BJ (cell line): ENCODE measurements around the gene BUD23. TPM values are rescaled to one million over a fixed set of nuclear protein-coding genes. Genes with fewer than 3 reads are reported as not detected.
A peak's percentile ranks its signal among the peaks of the same experiment; 100 is the strongest.
"Not testable (repeated sequence)": the region's sequence is repeated elsewhere in the genome, so short reads cannot be mapped to it uniquely, and the experiment has no call there.

Source experiments
- CTCF ChIA-PET: fragments of 350-600 bp; formaldehyde crosslinking; extraction: SDS; loops from one replicate; lab custom pipeline; 2021; ENCODE audit warnings: antibody characterized with exemption, inconsistent platforms; lab: Yijun Ruan, JAX
- POLR2A ChIA-PET: fragments of 300-600 bp; sonication (Branson Sonifier 250); formaldehyde crosslinking; extraction: SDS; loops from one replicate; lab custom pipeline; 2021; ENCODE audit warnings: antibody characterized with exemption; lab: Charles Lee
- DNase-seq: peaks from one replicate; pipeline ENCODE4 v3.0.0-alpha.2; 2011; ENCODE audit warnings: low read depth
- H3K27me3 ChIP-seq: 2 replicates; pipeline ENCODE4 v1.6.0; 2011; ENCODE audit warnings: low read length; ENCODE audit not compliant: control insufficient read depth, insufficient read depth
- H3K36me3 ChIP-seq: 2 replicates; pipeline ENCODE4 v1.5.1; 2011; ENCODE audit warnings: low read length; ENCODE audit not compliant: control insufficient read depth, insufficient read depth
- H3K4me3 ChIP-seq: 2 replicates; pipeline ENCODE4 v1.5.1; 2011; ENCODE audit warnings: low read depth, mild to moderate bottlenecking, control low read depth, low read length
- polyA plus RNA-seq: library from polyadenylated mRNA; depleted of rRNA; stranded (reverse); fragments of >200 nt; gene quantifications from 2 replicates; pipeline ENCODE4 v1.2.3, GENCODE V29; 2011
- TF ChIP-seq, protein P1 (sequence below): IDR thresholded peaks from 2 replicates; pipeline ENCODE4 v1.5.1; 2011; ENCODE audit warnings: low read depth, mild to moderate bottlenecking, control low read depth, inconsistent platforms, low read length, moderate library complexity; ENCODE audit not compliant: insufficient read depth

The BUD23 gene
- polyA plus RNA-seq, 1 experiment: 69.8 TPM

DNA sequence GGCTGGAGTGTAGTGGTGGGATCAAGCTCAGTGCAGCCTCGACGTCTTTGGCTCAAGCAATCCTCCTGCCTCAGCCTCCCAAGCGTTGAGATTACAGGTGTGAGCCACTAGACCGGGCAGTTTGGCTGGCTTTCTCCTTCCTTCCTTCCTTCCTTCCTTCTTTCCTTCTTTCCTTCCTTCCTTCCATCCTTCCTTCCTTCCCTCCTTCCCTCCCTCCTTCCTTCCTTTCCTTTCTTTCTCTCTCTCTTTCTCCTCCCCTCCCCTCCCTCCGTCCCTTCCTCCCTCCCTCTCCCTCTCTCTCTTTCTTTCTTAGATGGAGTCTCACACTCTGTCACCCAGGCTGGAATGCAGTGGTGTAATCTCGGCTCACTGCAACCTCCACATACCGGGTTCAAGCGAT lies 23.4 kb upstream of the BUD23 start:
- Histone ChIP-seq H3K4me3 (no peak overlapping the region), H3K36me3 (no peaks in the 10 kb centered on the region), H3K27me3 (no peaks in the 10 kb centered on the region)
- TF ChIP-seq, protein P1, sequence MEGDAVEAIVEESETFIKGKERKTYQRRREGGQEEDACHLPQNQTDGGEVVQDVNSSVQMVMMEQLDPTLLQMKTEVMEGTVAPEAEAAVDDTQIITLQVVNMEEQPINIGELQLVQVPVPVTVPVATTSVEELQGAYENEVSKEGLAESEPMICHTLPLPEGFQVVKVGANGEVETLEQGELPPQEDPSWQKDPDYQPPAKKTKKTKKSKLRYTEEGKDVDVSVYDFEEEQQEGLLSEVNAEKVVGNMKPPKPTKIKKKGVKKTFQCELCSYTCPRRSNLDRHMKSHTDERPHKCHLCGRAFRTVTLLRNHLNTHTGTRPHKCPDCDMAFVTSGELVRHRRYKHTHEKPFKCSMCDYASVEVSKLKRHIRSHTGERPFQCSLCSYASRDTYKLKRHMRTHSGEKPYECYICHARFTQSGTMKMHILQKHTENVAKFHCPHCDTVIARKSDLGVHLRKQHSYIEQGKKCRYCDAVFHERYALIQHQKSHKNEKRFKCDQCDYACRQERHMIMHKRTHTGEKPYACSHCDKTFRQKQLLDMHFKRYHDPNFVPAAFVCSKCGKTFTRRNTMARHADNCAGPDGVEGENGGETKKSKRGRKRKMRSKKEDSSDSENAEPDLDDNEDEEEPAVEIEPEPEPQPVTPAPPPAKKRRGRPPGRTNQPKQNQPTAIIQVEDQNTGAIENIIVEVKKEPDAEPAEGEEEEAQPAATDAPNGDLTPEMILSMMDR: no peak
- POLR2A ChIA-PET: no interaction called here
- CTCF ChIA-PET: no interaction called here
- DNase-seq: no peak

GRCh38 chr7:73660594-73660993 lies 22.8 kb upstream of the BUD23 start:
- H3K4me3 ChIP-seq, POLR2A ChIA-PET, H3K27me3 ChIP-seq, H3K36me3 ChIP-seq, DNase-seq: not testable (repeated sequence)
- CTCF ChIA-PET: interaction anchor here (1.5 kb wide), 1 partner anchor 53 kb away, joined by 4 read pairs; no protein-coding TSS in a partner anchor

DNA sequence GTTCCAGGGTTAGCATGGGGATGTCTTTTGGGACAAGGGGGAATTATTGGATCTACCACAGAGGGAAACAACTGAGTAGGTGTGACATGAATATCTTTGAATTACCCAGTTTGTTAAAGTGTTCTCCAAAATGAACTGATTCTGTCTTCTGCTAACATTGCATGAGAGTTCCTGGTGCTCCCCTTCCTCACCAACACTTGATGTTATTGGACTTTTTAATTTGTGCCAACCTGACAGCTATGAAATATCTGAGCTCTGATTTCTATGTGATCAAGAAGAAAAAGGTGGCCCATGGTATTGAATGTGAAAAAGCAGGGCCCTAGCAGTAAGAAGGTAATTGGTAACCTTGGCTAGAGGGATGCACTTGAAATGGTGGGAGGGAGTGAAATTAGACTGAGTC lies 20.4 kb upstream of the BUD23 start:
- no peak for DNase-seq
- no peaks in the 10 kb centered on the region for H3K36me3 ChIP-seq
- CTCF ChIA-PET: no interaction called here
- POLR2A ChIA-PET: no interaction called here
- TF ChIP-seq, protein P1: no peak
- H3K27me3 ChIP-seq: no peaks in the 10 kb centered on the region
- H3K4me3 ChIP-seq: no peak overlapping the region

- CTCF ChIA-PET: interaction anchor here (0.6 to 2.9 kb wide), 22 partner anchors 9 to 97 kb away, joined by 3 to 20 read pairs (median 4); partner anchors contain the start of gene MLXIPL
- peaks cover 3% of the 10 kb centered on the region; the same call in 1 of the 2 replicates for H3K36me3 ChIP-seq
- POLR2A ChIA-PET: no interaction called here
- peak within 1 kb of the TSS; percentile 77 for H3K4me3 ChIP-seq
- DNase-seq: peak; percentile 23
- TF ChIP-seq, protein P1: peak; percentile 48
- H3K27me3 ChIP-seq: no peaks in the 10 kb centered on the region
Measured at GRCh38 chr7:73667344-73668102, 15.9 kb upstream of the BUD23 start, which contains the start of gene VPS37D. TSS of gene VPS37D (plus strand) at chr7:73667831. CDS start at chr7:73667959, 128 bp downstream.

DNA sequence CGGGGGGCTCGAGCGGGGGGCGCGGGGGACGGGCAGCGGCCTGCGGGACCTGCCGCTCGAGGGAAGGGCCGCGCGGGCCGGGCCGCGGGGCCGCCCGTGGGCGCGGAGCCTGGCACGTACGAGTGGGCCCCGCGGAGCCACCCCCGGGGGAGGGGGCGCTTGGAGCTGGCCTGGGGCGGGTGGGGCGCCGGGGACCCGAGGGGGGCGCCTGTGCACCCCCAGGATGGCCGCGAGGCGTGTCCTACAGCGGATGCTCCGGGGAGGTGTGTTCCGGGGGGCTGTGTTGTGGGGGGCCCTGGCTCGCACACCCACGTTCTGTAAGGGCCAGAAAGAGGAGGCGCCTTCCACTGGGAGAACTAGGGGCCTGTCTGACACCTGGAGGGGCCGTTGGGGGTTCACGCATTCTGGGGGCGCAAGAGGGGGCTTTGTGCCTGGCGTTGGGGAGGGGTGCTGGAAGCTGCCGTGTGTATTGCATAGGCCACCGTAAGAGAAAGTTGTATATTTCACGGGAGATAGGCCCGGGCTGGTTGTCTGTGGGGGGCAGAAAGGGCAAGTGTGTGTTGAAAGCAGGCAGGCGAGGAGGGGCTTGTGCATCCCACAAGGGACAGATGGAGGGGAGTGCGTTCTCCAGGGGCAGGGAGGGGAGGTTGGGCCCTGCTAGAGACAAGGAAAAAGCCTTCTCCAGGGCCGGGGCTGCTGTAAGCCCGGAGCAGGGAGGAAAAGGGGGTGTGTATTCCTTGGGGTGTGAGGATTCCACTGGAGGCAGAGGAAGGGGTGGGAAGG lies 15.1 kb upstream of the BUD23 start:
- POLR2A ChIA-PET: interaction anchor here (0.5 kb wide), 1 partner anchor 30 kb away, joined by 4 read pairs; no protein-coding TSS in a partner anchor
- H3K4me3 ChIP-seq: peak overlapping the region; percentile 77
- H3K36me3 ChIP-seq: peaks cover 3% of the 10 kb centered on the region; the same call in 1 of the 2 replicates
- no peak for DNase-seq
- no peaks in the 10 kb centered on the region for H3K27me3 ChIP-seq
- CTCF ChIA-PET: interaction anchor here (0.6 to 2.9 kb wide), 24 partner anchors 8 to 97 kb away, joined by 3 to 20 read pairs (median 4); partner anchors contain the start of gene MLXIPL
- TF ChIP-seq, protein P1: no peak
